HepG2 (cell line): ENCODE measurements around the gene PIP4K2B. TPM values are rescaled to one million over a fixed set of nuclear protein-coding genes. Genes with fewer than 3 reads are reported as not detected.

ENCODE experiments used
- HNRNPK ChIP-seq: fragments of 200-400 bp; formaldehyde crosslinking; IDR thresholded peaks from 2 replicates; pipeline ENCODE4 v1.6.1; 2018; ENCODE audit warnings: low read length, low read depth, moderate library complexity, mild to moderate bottlenecking; ENCODE audit not compliant: poor library complexity, severe bottlenecking
- JUN ChIP-seq: sonication (generic); formaldehyde crosslinking; IDR thresholded peaks from 2 replicates; pipeline ENCODE4 v1.4.0; 2020; ENCODE audit warnings: mild to moderate bottlenecking, missing genetic modification reagents
- KDM6A ChIP-seq: IDR thresholded peaks from 2 replicates; pipeline ENCODE4 v1.6.1; 2016; ENCODE audit warnings: low read depth
- NR1H2 ChIP-seq: sonication (generic); formaldehyde crosslinking; IDR thresholded peaks from 2 replicates; pipeline ENCODE4 v1.8.1; 2022; ENCODE audit warnings: low read depth, missing genetic modification reagents, borderline replicate concordance
- PAF1 ChIP-seq: IDR thresholded peaks from 2 replicates; pipeline ENCODE4 v1.6.1; 2016; ENCODE audit warnings: missing genetic modification reagents, missing compliant biosample characterization
- TSC22D2 ChIP-seq: sonication (generic); formaldehyde crosslinking; IDR thresholded peaks from 2 replicates; pipeline ENCODE4 v1.5.1; 2020; ENCODE audit warnings: missing genetic modification reagents, mild to moderate bottlenecking, borderline replicate concordance
- XRCC5 ChIP-seq: fragments of 200-400 bp; formaldehyde crosslinking; optimal IDR thresholded peaks from 2 replicates; pipeline ENCODE3; 2017; ENCODE audit warnings: mild to moderate bottlenecking, low read length
- ZNF143 ChIP-seq: sonication (generic); formaldehyde crosslinking; IDR thresholded peaks from 2 replicates; pipeline ENCODE4 v1.4.0; 2020; ENCODE audit warnings: missing genetic modification reagents
- ZNF264 ChIP-seq: sonication (generic); formaldehyde crosslinking; IDR thresholded peaks from 2 replicates; pipeline ENCODE4 v1.4.0; 2020; ENCODE audit warnings: missing genetic modification reagents
- ZNF367 ChIP-seq: sonication (generic); formaldehyde crosslinking; IDR thresholded peaks from 2 replicates; pipeline ENCODE4 v1.4.0; 2020; ENCODE audit warnings: missing genetic modification reagents, borderline replicate concordance
- ZNF451 ChIP-seq: sonication (generic); formaldehyde crosslinking; IDR thresholded peaks from 2 replicates; pipeline ENCODE4 v1.5.0; 2020; ENCODE audit warnings: mild to moderate bottlenecking, missing genetic modification reagents
- ZNF678 ChIP-seq: sonication (generic); formaldehyde crosslinking; IDR thresholded peaks from 2 replicates; pipeline ENCODE4 v1.4.0; 2020; ENCODE audit warnings: mild to moderate bottlenecking, missing genetic modification reagents
- ZNF768 ChIP-seq: sonication (generic); formaldehyde crosslinking; IDR thresholded peaks from 2 replicates; pipeline ENCODE4 v1.4.0; 2020; ENCODE audit warnings: missing genetic modification reagents
- ZNF792 ChIP-seq: IDR thresholded peaks from 2 replicates; pipeline ENCODE4 v1.6.1; 2016
- polyA plus RNA-seq, 8 experiments: library from polyadenylated mRNA; depleted of rRNA in 3 of 8; stranded (reverse) in 7 of 8; unstranded in 1 of 8; fragments of >200 nt; fragmentation: Illumina TruSeq in 4 of 8; extraction: Trizol in 4 of 8; gene quantifications; 2 replicates each; pipeline versions ENCODE4 v1.2.1 to v1.2.3, GENCODE V29; 2011 to 2016; ENCODE audit warnings: low read depth in 4 of 8, missing spikeins in 1 of 8, mixed read lengths in 1 of 8; ENCODE audit not compliant: insufficient read depth in 1 of 8
- total RNA-seq, 5 experiments: library from RNA; depleted of rRNA; stranded (reverse); fragments of >200 nt; fragmentation: Illumina TruSeq; extraction: Trizol; gene quantifications; 2 replicates each; pipeline ENCODE4 v1.2.3, GENCODE V29; 2016; ENCODE audit warnings: low read depth in 1 of 5
- TF ChIP-seq, protein P1 (sequence below): sonication (generic); formaldehyde crosslinking; IDR thresholded peaks from 2 replicates; pipeline ENCODE4 v1.5.0; 2020; ENCODE audit warnings: mild to moderate bottlenecking, missing genetic modification reagents
- TF ChIP-seq, protein P2 (sequence below): sonication (generic); formaldehyde crosslinking; conservative IDR thresholded peaks from 2 replicates; pipeline ENCODE4 v1.5.0; 2020; ENCODE audit warnings: missing genetic modification reagents
- TF ChIP-seq, protein P3 (sequence below): sonication (generic); formaldehyde crosslinking; IDR thresholded peaks from 2 replicates; pipeline ENCODE4 v1.5.0; 2020; ENCODE audit warnings: mild to moderate bottlenecking, missing genetic modification reagents, borderline replicate concordance

PIP4K2B gene
- total and polyA plus RNA-seq, 2 of the 13 experiments (the other 11 are each of a cell fraction or from before 2014, with no cell fraction given), result 20.4 to 54.0 TPM

DNA sequence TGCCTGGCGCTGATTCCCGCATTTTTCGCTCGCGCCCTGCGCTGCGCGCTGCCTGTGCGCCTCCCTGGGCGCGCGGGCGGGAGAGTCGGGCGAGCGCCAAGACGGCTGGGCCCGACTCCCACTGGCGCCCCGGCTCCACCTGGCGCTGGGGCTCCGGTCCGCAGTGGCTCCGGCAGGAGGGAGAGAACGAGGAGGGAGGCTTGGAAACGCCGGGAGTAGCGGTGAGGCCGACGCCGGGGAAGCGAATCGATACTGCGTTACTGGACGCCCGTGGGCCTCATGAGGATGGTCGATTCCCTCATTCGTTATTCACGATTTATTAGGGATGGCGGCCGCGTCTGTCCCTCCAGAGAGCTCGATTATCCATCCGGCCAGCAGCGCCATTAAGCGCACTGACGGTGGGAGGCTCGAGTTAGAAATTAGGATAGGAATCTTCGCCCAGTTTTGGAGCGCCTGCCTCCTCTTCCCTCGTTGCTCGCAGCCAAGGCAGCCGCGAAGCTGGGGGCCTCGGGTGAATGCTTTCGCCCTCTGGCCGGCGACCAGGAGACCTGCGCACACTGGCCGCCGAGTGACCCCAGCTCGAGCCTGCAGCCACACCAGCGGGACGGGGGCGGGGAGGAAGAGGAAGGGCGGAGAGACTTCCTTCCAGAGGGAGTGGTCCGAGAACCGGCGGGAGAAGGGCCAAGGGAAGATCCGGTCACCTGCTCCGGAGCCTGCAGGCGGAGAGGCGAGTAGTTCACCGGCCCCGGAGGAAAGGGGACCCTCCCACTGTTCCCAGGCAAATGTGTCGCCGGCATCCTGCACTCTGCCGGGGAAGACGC, 49.9 kb downstream of the PIP4K2B start (continued):
- TF ChIP-seq ZNF143 (CRISPR knock-in tag) (peak; percentile 67), ZNF678 (no peak; the same call in 1 of the 2 replicates), ZNF451 (CRISPR knock-in tag) (peak; percentile 91; the same call in 1 of the 2 replicates), PAF1 (no peak), ZNF264 (peak; percentile 83; the same call in 1 of the 2 replicates), TSC22D2 (CRISPR knock-in tag) (0 out of 2 replicates have a peak, but pooled peaks have one; percentile 27), KDM6A (CRISPR knock-in tag) (no peak), HNRNPK (no peak), ZNF792 (CRISPR knock-in tag) (peak; percentile 87; the same call in 1 of the 2 replicates), JUN (CRISPR knock-in tag) (no peak), ZNF367 (CRISPR knock-in tag) (no peak; the same call in none of the 2 replicates), XRCC5 (peak; percentile 58), NR1H2 (CRISPR knock-in tag) (no peak), ZNF768 (CRISPR knock-in tag) (no peak; the same call in 1 of the 2 replicates)
- TF ChIP-seq, protein P1, sequence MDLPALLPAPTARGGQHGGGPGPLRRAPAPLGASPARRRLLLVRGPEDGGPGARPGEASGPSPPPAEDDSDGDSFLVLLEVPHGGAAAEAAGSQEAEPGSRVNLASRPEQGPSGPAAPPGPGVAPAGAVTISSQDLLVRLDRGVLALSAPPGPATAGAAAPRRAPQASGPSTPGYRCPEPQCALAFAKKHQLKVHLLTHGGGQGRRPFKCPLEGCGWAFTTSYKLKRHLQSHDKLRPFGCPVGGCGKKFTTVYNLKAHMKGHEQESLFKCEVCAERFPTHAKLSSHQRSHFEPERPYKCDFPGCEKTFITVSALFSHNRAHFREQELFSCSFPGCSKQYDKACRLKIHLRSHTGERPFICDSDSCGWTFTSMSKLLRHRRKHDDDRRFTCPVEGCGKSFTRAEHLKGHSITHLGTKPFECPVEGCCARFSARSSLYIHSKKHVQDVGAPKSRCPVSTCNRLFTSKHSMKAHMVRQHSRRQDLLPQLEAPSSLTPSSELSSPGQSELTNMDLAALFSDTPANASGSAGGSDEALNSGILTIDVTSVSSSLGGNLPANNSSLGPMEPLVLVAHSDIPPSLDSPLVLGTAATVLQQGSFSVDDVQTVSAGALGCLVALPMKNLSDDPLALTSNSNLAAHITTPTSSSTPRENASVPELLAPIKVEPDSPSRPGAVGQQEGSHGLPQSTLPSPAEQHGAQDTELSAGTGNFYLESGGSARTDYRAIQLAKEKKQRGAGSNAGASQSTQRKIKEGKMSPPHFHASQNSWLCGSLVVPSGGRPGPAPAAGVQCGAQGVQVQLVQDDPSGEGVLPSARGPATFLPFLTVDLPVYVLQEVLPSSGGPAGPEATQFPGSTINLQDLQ (CRISPR knock-in tag), result no peak; the same call in 1 of the 2 replicates
- TF ChIP-seq, protein P2, sequence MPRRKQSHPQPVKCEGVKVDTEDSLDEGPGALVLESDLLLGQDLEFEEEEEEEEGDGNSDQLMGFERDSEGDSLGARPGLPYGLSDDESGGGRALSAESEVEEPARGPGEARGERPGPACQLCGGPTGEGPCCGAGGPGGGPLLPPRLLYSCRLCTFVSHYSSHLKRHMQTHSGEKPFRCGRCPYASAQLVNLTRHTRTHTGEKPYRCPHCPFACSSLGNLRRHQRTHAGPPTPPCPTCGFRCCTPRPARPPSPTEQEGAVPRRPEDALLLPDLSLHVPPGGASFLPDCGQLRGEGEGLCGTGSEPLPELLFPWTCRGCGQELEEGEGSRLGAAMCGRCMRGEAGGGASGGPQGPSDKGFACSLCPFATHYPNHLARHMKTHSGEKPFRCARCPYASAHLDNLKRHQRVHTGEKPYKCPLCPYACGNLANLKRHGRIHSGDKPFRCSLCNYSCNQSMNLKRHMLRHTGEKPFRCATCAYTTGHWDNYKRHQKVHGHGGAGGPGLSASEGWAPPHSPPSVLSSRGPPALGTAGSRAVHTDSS (CRISPR knock-in tag), result peak; percentile 91
- TF ChIP-seq, protein P3, sequence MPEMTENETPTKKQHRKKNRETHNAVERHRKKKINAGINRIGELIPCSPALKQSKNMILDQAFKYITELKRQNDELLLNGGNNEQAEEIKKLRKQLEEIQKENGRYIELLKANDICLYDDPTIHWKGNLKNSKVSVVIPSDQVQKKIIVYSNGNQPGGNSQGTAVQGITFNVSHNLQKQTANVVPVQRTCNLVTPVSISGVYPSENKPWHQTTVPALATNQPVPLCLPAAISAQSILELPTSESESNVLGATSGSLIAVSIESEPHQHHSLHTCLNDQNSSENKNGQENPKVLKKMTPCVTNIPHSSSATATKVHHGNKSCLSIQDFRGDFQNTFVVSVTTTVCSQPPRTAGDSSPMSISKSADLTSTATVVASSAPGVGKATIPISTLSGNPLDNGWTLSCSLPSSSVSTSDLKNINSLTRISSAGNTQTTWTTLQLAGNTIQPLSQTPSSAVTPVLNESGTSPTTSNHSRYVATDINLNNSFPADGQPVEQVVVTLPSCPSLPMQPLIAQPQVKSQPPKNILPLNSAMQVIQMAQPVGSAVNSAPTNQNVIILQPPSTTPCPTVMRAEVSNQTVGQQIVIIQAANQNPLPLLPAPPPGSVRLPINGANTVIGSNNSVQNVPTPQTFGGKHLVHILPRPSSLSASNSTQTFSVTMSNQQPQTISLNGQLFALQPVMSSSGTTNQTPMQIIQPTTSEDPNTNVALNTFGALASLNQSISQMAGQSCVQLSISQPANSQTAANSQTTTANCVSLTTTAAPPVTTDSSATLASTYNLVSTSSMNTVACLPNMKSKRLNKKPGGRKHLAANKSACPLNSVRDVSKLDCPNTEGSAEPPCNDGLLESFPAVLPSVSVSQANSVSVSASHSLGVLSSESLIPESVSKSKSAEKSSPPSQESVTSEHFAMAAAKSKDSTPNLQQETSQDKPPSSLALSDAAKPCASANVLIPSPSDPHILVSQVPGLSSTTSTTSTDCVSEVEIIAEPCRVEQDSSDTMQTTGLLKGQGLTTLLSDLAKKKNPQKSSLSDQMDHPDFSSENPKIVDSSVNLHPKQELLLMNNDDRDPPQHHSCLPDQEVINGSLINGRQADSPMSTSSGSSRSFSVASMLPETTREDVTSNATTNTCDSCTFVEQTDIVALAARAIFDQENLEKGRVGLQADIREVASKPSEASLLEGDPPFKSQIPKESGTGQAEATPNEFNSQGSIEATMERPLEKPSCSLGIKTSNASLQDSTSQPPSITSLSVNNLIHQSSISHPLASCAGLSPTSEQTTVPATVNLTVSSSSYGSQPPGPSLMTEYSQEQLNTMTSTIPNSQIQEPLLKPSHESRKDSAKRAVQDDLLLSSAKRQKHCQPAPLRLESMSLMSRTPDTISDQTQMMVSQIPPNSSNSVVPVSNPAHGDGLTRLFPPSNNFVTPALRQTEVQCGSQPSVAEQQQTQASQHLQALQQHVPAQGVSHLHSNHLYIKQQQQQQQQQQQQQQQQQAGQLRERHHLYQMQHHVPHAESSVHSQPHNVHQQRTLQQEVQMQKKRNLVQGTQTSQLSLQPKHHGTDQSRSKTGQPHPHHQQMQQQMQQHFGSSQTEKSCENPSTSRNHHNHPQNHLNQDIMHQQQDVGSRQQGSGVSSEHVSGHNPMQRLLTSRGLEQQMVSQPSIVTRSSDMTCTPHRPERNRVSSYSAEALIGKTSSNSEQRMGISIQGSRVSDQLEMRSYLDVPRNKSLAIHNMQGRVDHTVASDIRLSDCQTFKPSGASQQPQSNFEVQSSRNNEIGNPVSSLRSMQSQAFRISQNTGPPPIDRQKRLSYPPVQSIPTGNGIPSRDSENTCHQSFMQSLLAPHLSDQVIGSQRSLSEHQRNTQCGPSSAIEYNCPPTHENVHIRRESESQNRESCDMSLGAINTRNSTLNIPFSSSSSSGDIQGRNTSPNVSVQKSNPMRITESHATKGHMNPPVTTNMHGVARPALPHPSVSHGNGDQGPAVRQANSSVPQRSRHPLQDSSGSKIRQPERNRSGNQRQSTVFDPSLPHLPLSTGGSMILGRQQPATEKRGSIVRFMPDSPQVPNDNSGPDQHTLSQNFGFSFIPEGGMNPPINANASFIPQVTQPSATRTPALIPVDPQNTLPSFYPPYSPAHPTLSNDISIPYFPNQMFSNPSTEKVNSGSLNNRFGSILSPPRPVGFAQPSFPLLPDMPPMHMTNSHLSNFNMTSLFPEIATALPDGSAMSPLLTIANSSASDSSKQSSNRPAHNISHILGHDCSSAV (CRISPR knock-in tag), result no peak; the same call in 1 of the 2 replicates
